Measurements from ENCODE around the gene ORC3.

- TF ChIP-seq, protein P1, sequence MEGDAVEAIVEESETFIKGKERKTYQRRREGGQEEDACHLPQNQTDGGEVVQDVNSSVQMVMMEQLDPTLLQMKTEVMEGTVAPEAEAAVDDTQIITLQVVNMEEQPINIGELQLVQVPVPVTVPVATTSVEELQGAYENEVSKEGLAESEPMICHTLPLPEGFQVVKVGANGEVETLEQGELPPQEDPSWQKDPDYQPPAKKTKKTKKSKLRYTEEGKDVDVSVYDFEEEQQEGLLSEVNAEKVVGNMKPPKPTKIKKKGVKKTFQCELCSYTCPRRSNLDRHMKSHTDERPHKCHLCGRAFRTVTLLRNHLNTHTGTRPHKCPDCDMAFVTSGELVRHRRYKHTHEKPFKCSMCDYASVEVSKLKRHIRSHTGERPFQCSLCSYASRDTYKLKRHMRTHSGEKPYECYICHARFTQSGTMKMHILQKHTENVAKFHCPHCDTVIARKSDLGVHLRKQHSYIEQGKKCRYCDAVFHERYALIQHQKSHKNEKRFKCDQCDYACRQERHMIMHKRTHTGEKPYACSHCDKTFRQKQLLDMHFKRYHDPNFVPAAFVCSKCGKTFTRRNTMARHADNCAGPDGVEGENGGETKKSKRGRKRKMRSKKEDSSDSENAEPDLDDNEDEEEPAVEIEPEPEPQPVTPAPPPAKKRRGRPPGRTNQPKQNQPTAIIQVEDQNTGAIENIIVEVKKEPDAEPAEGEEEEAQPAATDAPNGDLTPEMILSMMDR (IDR thresholded peaks at IDR 0.05): no peak
- no peak for TF ChIP-seq POLR2A (IDR thresholded peaks at IDR 0.05)
Observed at GRCh38 chr6:87672641-87673040, 82.7 kb downstream of the ORC3 start.

All from uterus (tissue), 2 donors.